RWPE2 (cell line): Measurements from ENCODE around the gene MEF2B.
"Not testable (repeated sequence)": the region's sequence is repeated elsewhere in the genome, so short reads cannot be mapped to it uniquely, and the experiment has no call there.

Experiments
- ATAC-seq: fragments of 200-7000 bp; cut with Tn5 transposase; 3 replicates; pipeline ENCODE4 v1.9.1; 2021; ENCODE audit warnings: low read depth
- DNase-seq: peaks from one replicate; pipeline ENCODE4 v3.0.0-alpha.2; 2020; ENCODE audit warnings: low spot score
- H3K27ac ChIP-seq: fragments of 450-650 bp; 2 replicates; pipeline ENCODE4 v1.5.1; 2017; ENCODE audit warnings: mild to moderate bottlenecking; ENCODE audit not compliant: poor library complexity, severe bottlenecking
- H3K27me3 ChIP-seq: fragments of 250-450 bp; sonication (Bioruptor Pico); 2 replicates; pipeline ENCODE4 v1.5.1; 2021; ENCODE audit warnings: mild to moderate bottlenecking, moderate library complexity; ENCODE audit not compliant: insufficient read depth, poor library complexity, severe bottlenecking
- H3K36me3 ChIP-seq: fragments of 250-450 bp; sonication (Bioruptor Pico); 2 replicates; pipeline ENCODE4 v1.5.1; 2020; ENCODE audit warnings: low read depth, mild to moderate bottlenecking, moderate library complexity
- H3K4me1 ChIP-seq: fragments of 250-450 bp; sonication (Bioruptor Pico); 2 replicates; pipeline ENCODE4 v1.5.1; 2021; ENCODE audit warnings: mild to moderate bottlenecking, moderate library complexity; ENCODE audit not compliant: insufficient read depth, poor library complexity, severe bottlenecking
- H3K4me3 ChIP-seq: fragments of 250-450 bp; sonication (Bioruptor Pico); 2 replicates; pipeline ENCODE4 v1.5.1; 2021; ENCODE audit warnings: mild to moderate bottlenecking, moderate library complexity; ENCODE audit not compliant: severe bottlenecking
- H3K9me3 ChIP-seq: fragments of 250-450 bp; sonication (Bioruptor Pico); 2 replicates; pipeline ENCODE4 v1.5.1; 2021; ENCODE audit warnings: mild to moderate bottlenecking, moderate library complexity; ENCODE audit not compliant: severe bottlenecking
- TF ChIP-seq, protein P1 (sequence below): fragments of 450-650 bp; IDR thresholded peaks from one replicate; pipeline ENCODE4 v1.5.1; 2017; ENCODE audit warnings: mild to moderate bottlenecking, moderate library complexity; ENCODE audit not compliant: poor library complexity, severe bottlenecking

MEF2B gene

DNA sequence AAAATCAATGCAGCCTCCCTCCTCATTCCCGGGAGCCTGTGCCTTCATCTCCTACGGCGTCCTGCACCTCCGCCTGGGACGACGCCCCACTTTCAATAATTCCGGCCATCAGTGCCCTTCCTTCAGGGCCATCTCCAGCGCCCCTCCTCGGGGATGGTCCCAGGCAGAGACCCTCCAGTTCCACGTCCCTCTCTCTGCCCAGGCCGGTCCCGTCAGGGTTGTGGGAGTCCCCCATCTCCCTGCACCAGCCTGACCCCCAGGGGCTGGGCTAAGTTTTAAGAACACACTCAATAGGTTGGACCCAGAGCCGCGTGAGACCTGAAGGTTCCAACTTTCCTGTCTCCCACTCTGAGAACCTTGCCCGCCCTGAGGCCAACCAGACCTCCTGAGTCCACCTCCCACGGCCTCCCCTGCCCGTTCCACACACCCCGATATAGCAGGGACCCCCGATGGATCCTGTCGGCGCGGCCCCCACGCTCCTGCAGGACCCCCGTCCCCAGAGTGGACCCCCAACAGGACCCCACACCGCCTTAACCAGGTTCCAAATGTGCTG lies 32.4 kb downstream of the MEF2B start:
- Histone ChIP-seq H3K36me3 (peaks cover 4% of the 10 kb centered on the region; the same call in 1 of the 2 replicates), H3K9me3 (no peaks in the 10 kb centered on the region), H3K4me1 (no peaks in the 10 kb centered on the region), H3K4me3 (peak overlapping the region; percentile 63), H3K27ac (no peak overlapping the region), H3K27me3 (no peaks in the 10 kb centered on the region)
- ATAC-seq (peak; percentile 24; the same call in 2 of the 3 replicates), DNase-seq (no peak)
- TF ChIP-seq, protein P1, sequence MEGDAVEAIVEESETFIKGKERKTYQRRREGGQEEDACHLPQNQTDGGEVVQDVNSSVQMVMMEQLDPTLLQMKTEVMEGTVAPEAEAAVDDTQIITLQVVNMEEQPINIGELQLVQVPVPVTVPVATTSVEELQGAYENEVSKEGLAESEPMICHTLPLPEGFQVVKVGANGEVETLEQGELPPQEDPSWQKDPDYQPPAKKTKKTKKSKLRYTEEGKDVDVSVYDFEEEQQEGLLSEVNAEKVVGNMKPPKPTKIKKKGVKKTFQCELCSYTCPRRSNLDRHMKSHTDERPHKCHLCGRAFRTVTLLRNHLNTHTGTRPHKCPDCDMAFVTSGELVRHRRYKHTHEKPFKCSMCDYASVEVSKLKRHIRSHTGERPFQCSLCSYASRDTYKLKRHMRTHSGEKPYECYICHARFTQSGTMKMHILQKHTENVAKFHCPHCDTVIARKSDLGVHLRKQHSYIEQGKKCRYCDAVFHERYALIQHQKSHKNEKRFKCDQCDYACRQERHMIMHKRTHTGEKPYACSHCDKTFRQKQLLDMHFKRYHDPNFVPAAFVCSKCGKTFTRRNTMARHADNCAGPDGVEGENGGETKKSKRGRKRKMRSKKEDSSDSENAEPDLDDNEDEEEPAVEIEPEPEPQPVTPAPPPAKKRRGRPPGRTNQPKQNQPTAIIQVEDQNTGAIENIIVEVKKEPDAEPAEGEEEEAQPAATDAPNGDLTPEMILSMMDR, result no peak

DNA sequence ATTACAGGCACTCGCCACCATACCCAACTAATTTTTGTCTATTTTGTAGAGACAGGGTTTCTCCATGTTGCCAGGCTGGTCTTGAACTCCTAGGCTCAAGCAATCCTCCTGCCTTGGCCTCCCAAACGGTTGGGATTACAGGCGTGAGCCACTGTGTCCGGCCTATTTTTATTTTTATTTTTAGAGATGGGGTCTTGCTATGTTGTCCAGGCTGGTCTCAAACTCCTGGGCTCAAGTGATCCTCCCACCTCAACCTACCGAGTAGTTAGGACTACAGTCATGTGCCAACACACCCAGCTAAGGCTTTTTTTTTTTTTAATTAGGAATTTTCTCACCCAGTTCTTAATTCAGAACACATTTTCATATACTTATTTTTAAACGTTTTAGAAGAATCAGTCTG lies 34.4 kb downstream of the MEF2B start:
- not testable (repeated sequence) for H3K4me1 ChIP-seq, H3K4me3 ChIP-seq, ATAC-seq, H3K36me3 ChIP-seq, H3K27me3 ChIP-seq, H3K9me3 ChIP-seq, H3K27ac ChIP-seq, DNase-seq

DNA sequence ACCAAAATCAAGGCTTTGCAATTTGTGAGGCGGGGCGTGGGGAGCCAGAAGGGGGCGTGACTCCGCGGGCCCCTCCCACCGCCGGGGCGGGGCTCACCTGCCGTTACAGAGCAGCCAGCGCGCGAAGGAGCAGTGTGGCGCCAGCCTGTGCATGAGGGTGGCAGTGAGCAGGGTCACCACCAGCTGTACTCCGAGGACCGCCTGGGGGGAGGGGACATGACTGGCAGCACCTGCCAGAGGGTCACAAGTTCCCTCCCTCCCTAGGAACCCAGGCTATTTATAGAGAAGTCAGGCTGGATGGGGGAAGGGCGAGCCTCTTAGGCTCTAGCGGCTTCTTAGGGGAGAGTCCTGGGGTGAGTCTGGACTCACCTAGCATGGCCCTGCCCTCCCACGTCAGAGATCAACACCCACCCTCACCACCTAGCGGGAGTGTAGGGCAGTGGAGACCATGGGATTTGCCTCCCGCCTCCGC lies 35.3 kb downstream of the MEF2B start:
- no peaks in the 10 kb centered on the region for H3K27me3 ChIP-seq
- DNase-seq (no peak), ATAC-seq (no peak)
- peaks cover 9% of the 10 kb centered on the region for H3K9me3 ChIP-seq
- TF ChIP-seq, protein P1, result no peak
- no peak overlapping the region for H3K4me3 ChIP-seq
- H3K36me3 ChIP-seq, result peaks cover 4% of the 10 kb centered on the region; the same call in 1 of the 2 replicates
- no peaks in the 10 kb centered on the region for H3K4me1 ChIP-seq
- H3K27ac ChIP-seq, result no peak overlapping the region

GRCh38 chr19:19133985-19134384 lies 36.1 kb downstream of the MEF2B start:
- no peak for DNase-seq
- Histone ChIP-seq H3K27ac (no peak overlapping the region), H3K36me3 (peaks cover 8% of the 10 kb centered on the region; the same call in 1 of the 2 replicates), H3K4me3 (no peak overlapping the region), H3K27me3 (no peaks in the 10 kb centered on the region), H3K4me1 (no peaks in the 10 kb centered on the region), H3K9me3 (peaks cover 9% of the 10 kb centered on the region)
- ATAC-seq, result no peak
- TF ChIP-seq, protein P1, result no peak

- no peak for DNase-seq
- H3K27ac ChIP-seq, result no peak overlapping the region
- H3K4me3 ChIP-seq, result no peak overlapping the region
- peaks cover 9% of the 10 kb centered on the region for H3K9me3 ChIP-seq
- H3K27me3 ChIP-seq, result no peaks in the 10 kb centered on the region
- H3K4me1 ChIP-seq, result no peaks in the 10 kb centered on the region
- no peak for ATAC-seq
- TF ChIP-seq, protein P1, result no peak
- H3K36me3 ChIP-seq, result peaks cover 8% of the 10 kb centered on the region; the same call in 1 of the 2 replicates
These were observed 37.2 kb downstream of the MEF2B start for GRCh38 chr19:19132912-19133311.
